ENCODE data around the gene GCLC. TPM values are rescaled to one million over a fixed set of nuclear protein-coding genes. Genes with fewer than 3 reads are reported as not detected.

GCLC gene
- polyA plus RNA-seq, 3 donors: 6.4 to 15.7 (median 10.1) TPM

DNA sequence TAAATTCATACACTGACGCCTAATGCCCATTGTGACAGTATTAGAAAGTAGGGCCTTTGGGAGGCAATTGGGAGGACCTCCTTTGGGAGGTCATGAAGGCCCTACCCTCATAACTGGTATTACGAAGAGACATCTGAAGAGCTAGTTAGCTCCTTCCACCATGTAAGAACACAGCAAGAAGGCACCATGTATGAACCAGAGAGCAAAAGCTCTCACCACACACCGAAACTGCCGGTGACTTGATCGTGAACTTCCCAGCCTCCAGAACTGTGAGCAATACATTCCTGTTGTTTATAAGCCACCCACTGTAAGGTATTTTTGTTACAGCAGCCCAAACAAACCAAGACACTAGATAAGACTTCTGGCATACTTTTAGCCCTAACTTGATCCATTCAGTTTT lies 41.8 kb downstream of the GCLC start:
- Histone ChIP-seq H3K9me3 (replicated peaks in 1 of 2; ENCODE audit: control insufficient read depth in 1 of 2, insufficient read depth in 1 of 2, low read length in 2 of 2) (no peaks in the 10 kb centered on the region), H3K79me2 (ENCODE audit: insufficient read depth, low read length) (no peaks in the 10 kb centered on the region), H3K4me1 (ENCODE audit: control insufficient read depth in 1 of 2, insufficient read depth in 2 of 2, low read length in 2 of 2) (peaks cover 4% of the 10 kb centered on the region in 2 donors), H4K20me1 (ENCODE audit: insufficient read depth, low read length) (no peaks in the 10 kb centered on the region), H3K27me3 (ENCODE audit: control insufficient read depth in 2 of 2, insufficient read depth in 2 of 2, low read length in 2 of 2) (no peaks in the 10 kb centered on the region), H3K9ac (ENCODE audit: insufficient read depth, low read length, poor library complexity, severe bottlenecking) (no peak overlapping the region), H3K4me3 (replicated peaks in 1 of 3; ENCODE audit: low read depth in 2 of 3, low read length in 3 of 3) (no peak overlapping the region), H3K4me2 (replicated peaks; ENCODE audit: extremely low read depth, low read length, poor library complexity, severe bottlenecking) (no peak overlapping the region), H2AFZ (ENCODE audit: insufficient read depth, low read depth, low read length, poor library complexity, severe bottlenecking) (no peak overlapping the region), H3K36me3 (replicated peaks in 1 of 2; ENCODE audit: control insufficient read depth in 1 of 2, insufficient read depth in 2 of 2, low read length in 2 of 2) (peaks cover 77 to 95% of the 10 kb centered on the region in 2 donors), H3K27ac (ENCODE audit: low read depth in 1 of 2, low read length in 2 of 2) (no peak overlapping the region)
- Mint-ChIP-seq H3K4me3 (no peak overlapping the region), H3K36me3 (peaks cover 73 to 77% of the 10 kb centered on the region in 2 donors), H3K27ac (no peak overlapping the region), H3K4me1 (peaks cover 16% of the 10 kb centered on the region), H3K27me3 (ENCODE audit: low read depth in 3 of 3) (no peaks in the 10 kb centered on the region), H3K9me3 (no peaks in the 10 kb centered on the region)
- 100% methylated on average over 4 of the region's 5 CpGs for WGBS (ENCODE audit: insufficient coverage)
- TF ChIP-seq, protein P1, sequence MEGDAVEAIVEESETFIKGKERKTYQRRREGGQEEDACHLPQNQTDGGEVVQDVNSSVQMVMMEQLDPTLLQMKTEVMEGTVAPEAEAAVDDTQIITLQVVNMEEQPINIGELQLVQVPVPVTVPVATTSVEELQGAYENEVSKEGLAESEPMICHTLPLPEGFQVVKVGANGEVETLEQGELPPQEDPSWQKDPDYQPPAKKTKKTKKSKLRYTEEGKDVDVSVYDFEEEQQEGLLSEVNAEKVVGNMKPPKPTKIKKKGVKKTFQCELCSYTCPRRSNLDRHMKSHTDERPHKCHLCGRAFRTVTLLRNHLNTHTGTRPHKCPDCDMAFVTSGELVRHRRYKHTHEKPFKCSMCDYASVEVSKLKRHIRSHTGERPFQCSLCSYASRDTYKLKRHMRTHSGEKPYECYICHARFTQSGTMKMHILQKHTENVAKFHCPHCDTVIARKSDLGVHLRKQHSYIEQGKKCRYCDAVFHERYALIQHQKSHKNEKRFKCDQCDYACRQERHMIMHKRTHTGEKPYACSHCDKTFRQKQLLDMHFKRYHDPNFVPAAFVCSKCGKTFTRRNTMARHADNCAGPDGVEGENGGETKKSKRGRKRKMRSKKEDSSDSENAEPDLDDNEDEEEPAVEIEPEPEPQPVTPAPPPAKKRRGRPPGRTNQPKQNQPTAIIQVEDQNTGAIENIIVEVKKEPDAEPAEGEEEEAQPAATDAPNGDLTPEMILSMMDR (IDR thresholded peaks at IDR 0.05): no peak
- no peak for DNase-seq
- intact Hi-C loops (cut with micrococcal nuclease): no loop called here

GRCh38 chr6:53501432-53501831 lies 43.5 kb downstream of the GCLC start:
- H3K4me2 ChIP-seq (replicated peaks; ENCODE audit: extremely low read depth, low read length, poor library complexity, severe bottlenecking): no peak overlapping the region
- Mint-ChIP-seq H3K27ac (no peak overlapping the region), H3K36me3 (peaks cover 79 to 81% of the 10 kb centered on the region in 2 donors), H3K4me3 (no peak overlapping the region), H3K27me3 (ENCODE audit: low read depth in 3 of 3) (peaks cover 0 to 1% (median 0%) of the 10 kb centered on the region in 3 donors), H3K4me1 (peaks cover 10% of the 10 kb centered on the region), H3K9me3 (no peaks in the 10 kb centered on the region)
- no peak overlapping the region for H3K4me3 ChIP-seq (replicated peaks in 1 of 3; ENCODE audit: low read depth in 2 of 3, low read length in 3 of 3)
- H3K27me3 ChIP-seq (ENCODE audit: control insufficient read depth in 2 of 2, insufficient read depth in 2 of 2, low read length in 2 of 2): no peaks in the 10 kb centered on the region
- H4K20me1 ChIP-seq (ENCODE audit: insufficient read depth, low read length): no peaks in the 10 kb centered on the region
- intact Hi-C loops (cut with micrococcal nuclease): no loop called here
- H3K9ac ChIP-seq (ENCODE audit: insufficient read depth, low read length, poor library complexity, severe bottlenecking): no peak overlapping the region
- H3K27ac ChIP-seq (ENCODE audit: low read depth in 1 of 2, low read length in 2 of 2): no peak overlapping the region
- H3K36me3 ChIP-seq (replicated peaks in 1 of 2; ENCODE audit: control insufficient read depth in 1 of 2, insufficient read depth in 2 of 2, low read length in 2 of 2): peaks cover 78 to 97% of the 10 kb centered on the region in 2 donors
- H3K4me1 ChIP-seq (ENCODE audit: control insufficient read depth in 1 of 2, insufficient read depth in 2 of 2, low read length in 2 of 2): peaks cover 4% of the 10 kb centered on the region in 2 donors
- no peak overlapping the region for H2AFZ ChIP-seq (ENCODE audit: insufficient read depth, low read depth, low read length, poor library complexity, severe bottlenecking)
- TF ChIP-seq, protein P1 (IDR thresholded peaks at IDR 0.05): no peak
- no peaks in the 10 kb centered on the region for H3K9me3 ChIP-seq (replicated peaks in 1 of 2; ENCODE audit: control insufficient read depth in 1 of 2, insufficient read depth in 1 of 2, low read length in 2 of 2)
- no peaks in the 10 kb centered on the region for H3K79me2 ChIP-seq (ENCODE audit: insufficient read depth, low read length)
- no peak for DNase-seq
- no CpG with 5 or more reads among the region's 3 CpGs for WGBS (ENCODE audit: insufficient coverage)
